Left lobe of liver (tissue), 2 donors: ENCODE data around the gene ANP32B. TPM values are rescaled to one million over a fixed set of nuclear protein-coding genes. Genes with fewer than 3 reads are reported as not detected.

Experiments used
- ATAC-seq: fragments of 200-7000 bp; cut with Tn5 transposase; one replicate; pipeline ENCODE4 v1.9.1; 2020; ENCODE audit warnings: mild to moderate bottlenecking, moderate library complexity
- DNase-seq: peaks from one replicate; pipeline ENCODE4 v3.0.0-alpha.2; 2020; ENCODE audit warnings: low spot score
- total RNA-seq: library from RNA; stranded (reverse); gene quantifications from one replicate; pipeline ENCODE4 v1.2.1, GENCODE V29; 2021
- donor health status: DM: no; HTN: no; CAD: no; lungs with moderate emphysema.
- donor health status: DM: no; HTN: yes; CAD: no.

Gene ANP32B
- total RNA-seq, 1 donor from 2014 or later: 29.0 TPM

- no peak for DNase-seq
Observed at GRCh38 chr9:98057138-98057799, 74.1 kb downstream of the ANP32B start.

DNA sequence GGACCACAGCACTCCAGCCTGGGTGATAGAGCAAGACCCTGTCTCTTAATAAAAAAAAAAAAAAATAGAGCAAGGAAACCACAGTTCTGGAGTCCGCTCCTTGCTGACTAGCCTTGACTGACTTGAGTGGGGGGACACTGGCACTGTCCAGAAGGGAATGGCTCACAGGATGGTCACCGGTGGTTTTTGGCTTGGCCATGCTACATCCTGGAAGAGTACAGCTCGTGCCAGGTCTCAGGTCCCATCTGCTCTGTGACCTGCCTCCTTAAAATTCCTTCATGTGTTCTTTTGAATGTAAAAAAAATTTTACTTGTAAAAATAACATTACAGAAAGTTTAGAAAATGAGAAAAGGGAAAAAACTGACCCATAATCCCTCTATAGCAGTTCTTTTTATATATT is 79.0 kb downstream of the ANP32B start:
- ATAC-seq: no peak

More at GRCh38 chr9:98057138-98057799, 74.1 kb downstream of the ANP32B start:
- ATAC-seq: no peak

GRCh38 chr9:98064623-98065392 is 81.7 kb downstream of the ANP32B start:
- DNase-seq: no peak
- ATAC-seq: no peak

More for the DNA sequence above, 79.0 kb downstream of the ANP32B start:
- DNase-seq: no peak

Other genes starting within 250 kb of the ANP32B start
- not detected for gene FOXE1, start 130.1 kb upstream of the ANP32B start, total RNA-seq
- gene TRMO, start 60.8 kb upstream of the ANP32B start, total RNA-seq: 5.1 TPM
- 0.33 TPM for gene HEMGN, start 45.2 kb upstream of the ANP32B start, total RNA-seq
- gene NANS, start 73.4 kb downstream of the ANP32B start, total RNA-seq: 26.3 TPM
- gene TRIM14, start 135.9 kb downstream of the ANP32B start, total RNA-seq: 37.2 TPM
- gene CORO2A, start 209.3 kb downstream of the ANP32B start, total RNA-seq: 3.7 TPM